Spleen (tissue), 11 donors: Measurements from ENCODE around the gene IGF1R. TPM values are rescaled to one million over a fixed set of nuclear protein-coding genes. Genes with fewer than 3 reads are reported as not detected.

ENCODE experiments used
- DNase-seq: peaks from one replicate; pipeline ENCODE4 v3.0.0-alpha.2; 2020
- H3K27ac ChIP-seq, 8 donors: fragments of 200-600 bp; sonication (generic) in 7 of 8; 1 replicate in 4 of 8; 2 replicates in 4 of 8; pipeline versions ENCODE4 v1.5.0 to v1.8.0; 2016 to 2021; ENCODE audit warnings: inconsistent platforms in 4 of 8, mild to moderate bottlenecking in 4 of 8, moderate library complexity in 1 of 8
- H3K27me3 ChIP-seq, 7 donors: fragments of 200-600 bp; sonication (generic) in 6 of 7; replicated peaks in 1 of 7; 1 replicate in 4 of 7; 2 replicates in 3 of 7; pipeline versions ENCODE4 v1.5.0 to v1.8.0; 2016 to 2021; ENCODE audit warnings: inconsistent platforms in 3 of 7, mild to moderate bottlenecking in 1 of 7
- H3K36me3 ChIP-seq, 6 donors: fragments of 200-600 bp; sonication (generic) in 5 of 6; 1 replicate in 4 of 6; 2 replicates in 2 of 6; pipeline versions ENCODE4 v1.5.0 to v1.8.0; 2016 to 2021; ENCODE audit warnings: inconsistent platforms in 2 of 6
- H3K4me1 ChIP-seq, 6 donors: fragments of 200-600 bp; sonication (generic) in 5 of 6; 1 replicate in 3 of 6; 2 replicates in 3 of 6; pipeline versions ENCODE4 v1.5.0 to v1.8.0; 2016 to 2021; ENCODE audit warnings: inconsistent platforms in 3 of 6
- H3K4me3 ChIP-seq, 8 donors: fragments of 200-600 bp; sonication (generic) in 7 of 8; 1 replicate in 4 of 8; 2 replicates in 4 of 8; pipeline versions ENCODE4 v1.5.0 to v1.8.0; 2016 to 2021; ENCODE audit warnings: inconsistent platforms in 4 of 8, mild to moderate bottlenecking in 4 of 8, moderate library complexity in 2 of 8
- H3K9me3 ChIP-seq, 8 donors: fragments of 200-600 bp; sonication (generic) in 7 of 8; 1 replicate in 4 of 8; 2 replicates in 4 of 8; pipeline versions ENCODE4 v1.5.0 to v1.8.0; 2016 to 2021; ENCODE audit warnings: inconsistent platforms in 4 of 8
- POLR2A ChIP-seq, 3 donors: fragments of 450-650 bp; IDR thresholded peaks; one replicate each; pipeline ENCODE4 v1.5.1; 2017; ENCODE audit warnings: antibody characterized with exemption in 3 of 3, mild to moderate bottlenecking in 1 of 3
- POLR2AphosphoS5 ChIP-seq, 3 donors: sonication (generic); formaldehyde crosslinking; IDR thresholded peaks; one replicate each; pipeline ENCODE4 v1.5.1; 2017; ENCODE audit warnings: antibody characterized with exemption in 3 of 3
- whole genome bisulfite sequencing, 5 donors: extraction: QIAGEN DNeasy Blood & Tissue Kit in 3 of 5; methylation state at CpG; one replicate each; pipeline versions ENCODE4 v1.1.5 to v1.1.7; 2013 to 2018; 5-methylcytosine and 5-hydroxymethylcytosine counted together
- intact Hi-C: fragments of 100-400 bp; cut with DNase I; formaldehyde crosslinking; loops from one replicate; pipeline ENCODE4 v1.15.0; 2023; ENCODE audit warnings: low total_unique reads
- polyA plus RNA-seq, 3 donors: library from polyadenylated mRNA; stranded (reverse); fragments of 200-250 nt; gene quantifications; one replicate each; pipeline ENCODE4 v1.2.1, GENCODE V29; 2013
- total RNA-seq, 7 donors: library from RNA; depleted of rRNA in 3 of 7; stranded (reverse); fragments of >200 nt in 3 of 7; fragmentation: NEBNext Ultra II Directional in 4 of 7; extraction: Animal tissue kit (Norgen Biotek cat#: 25700) in 4 of 7; gene quantifications; one replicate each; pipeline versions ENCODE4 v1.1.0 to v1.2.1, GENCODE V29; 2016 to 2021
- TF ChIP-seq, protein P1 (sequence below), 11 experiments: fragments of 200-600 bp in 7 of 11; fragments of 450-650 bp in 4 of 11; sonication (generic) in 4 of 11; IDR thresholded peaks in 8 of 11; conservative IDR thresholded peaks in 3 of 11; 1 replicate in 7 of 11; 2 replicates in 4 of 11; pipeline versions ENCODE4 v1.4.0 to v1.8.0; 2016 to 2021; ENCODE audit warnings: antibody characterized with exemption in 11 of 11, inconsistent platforms in 4 of 11, mild to moderate bottlenecking in 1 of 11
- donor health status: healthy with polysubstance abuse.
- donor health status: DM: no; HTN: no; CAD: no; lungs with moderate emphysema.
- donor health status: DM: no; HTN: no; CAD: no.
- donor health status: Bipolar disorder and iron deficiency.
- donor health status: healthy.
- donor health status: DM: no; HTN: no; CAD: no.
- donor health status: DM: yes; HTN: yes; CAD: no.

IGF1R gene
- total and polyA plus RNA-seq, 10 donors = 1.1 to 104 (median 53.1) TPM

DNA sequence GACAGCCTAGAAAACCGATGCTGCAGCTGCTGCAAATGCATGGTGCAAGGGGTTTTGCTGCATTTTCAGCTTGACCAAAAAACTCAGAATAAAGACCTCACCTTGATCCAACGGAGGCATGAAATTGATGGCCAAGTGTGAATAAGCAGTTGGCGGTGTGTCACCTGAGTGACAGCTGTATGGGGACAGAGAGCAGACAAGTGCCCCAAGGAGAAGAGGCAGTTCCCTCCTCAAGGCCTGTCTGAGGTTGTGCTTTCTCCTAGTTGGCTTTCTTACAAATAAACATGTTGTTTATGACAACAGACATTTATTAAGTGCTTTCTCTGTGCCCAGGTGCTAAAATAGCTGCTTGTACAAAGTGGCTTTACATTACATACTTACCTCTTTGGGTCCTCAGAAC, 349.0 kb downstream of the IGF1R start:
- Histone ChIP-seq H3K27ac (no peak overlapping the region), H3K4me1 (no peaks in the 10 kb centered on the region), H3K9me3 (peaks cover 0 to 19% (median 3%) of the 10 kb centered on the region in 8 donors), H3K4me3 (no peak overlapping the region), H3K27me3 (peaks cover 0 to 4% (median 0%) of the 10 kb centered on the region in 7 donors), H3K36me3 (no peaks in the 10 kb centered on the region)
- DNase-seq = no peak
- intact Hi-C loops = no loop called here
- TF ChIP-seq, protein P1, sequence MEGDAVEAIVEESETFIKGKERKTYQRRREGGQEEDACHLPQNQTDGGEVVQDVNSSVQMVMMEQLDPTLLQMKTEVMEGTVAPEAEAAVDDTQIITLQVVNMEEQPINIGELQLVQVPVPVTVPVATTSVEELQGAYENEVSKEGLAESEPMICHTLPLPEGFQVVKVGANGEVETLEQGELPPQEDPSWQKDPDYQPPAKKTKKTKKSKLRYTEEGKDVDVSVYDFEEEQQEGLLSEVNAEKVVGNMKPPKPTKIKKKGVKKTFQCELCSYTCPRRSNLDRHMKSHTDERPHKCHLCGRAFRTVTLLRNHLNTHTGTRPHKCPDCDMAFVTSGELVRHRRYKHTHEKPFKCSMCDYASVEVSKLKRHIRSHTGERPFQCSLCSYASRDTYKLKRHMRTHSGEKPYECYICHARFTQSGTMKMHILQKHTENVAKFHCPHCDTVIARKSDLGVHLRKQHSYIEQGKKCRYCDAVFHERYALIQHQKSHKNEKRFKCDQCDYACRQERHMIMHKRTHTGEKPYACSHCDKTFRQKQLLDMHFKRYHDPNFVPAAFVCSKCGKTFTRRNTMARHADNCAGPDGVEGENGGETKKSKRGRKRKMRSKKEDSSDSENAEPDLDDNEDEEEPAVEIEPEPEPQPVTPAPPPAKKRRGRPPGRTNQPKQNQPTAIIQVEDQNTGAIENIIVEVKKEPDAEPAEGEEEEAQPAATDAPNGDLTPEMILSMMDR (IDR thresholded peaks at IDR 0.05 in 8 of 11, conservative IDR thresholded peaks at IDR 0.05 in 3 of 11) = no peak
- WGBS, 5 donors = 77 to 96% (median 90%) methylated on average over 3 of the region's 3 CpGs

DNA sequence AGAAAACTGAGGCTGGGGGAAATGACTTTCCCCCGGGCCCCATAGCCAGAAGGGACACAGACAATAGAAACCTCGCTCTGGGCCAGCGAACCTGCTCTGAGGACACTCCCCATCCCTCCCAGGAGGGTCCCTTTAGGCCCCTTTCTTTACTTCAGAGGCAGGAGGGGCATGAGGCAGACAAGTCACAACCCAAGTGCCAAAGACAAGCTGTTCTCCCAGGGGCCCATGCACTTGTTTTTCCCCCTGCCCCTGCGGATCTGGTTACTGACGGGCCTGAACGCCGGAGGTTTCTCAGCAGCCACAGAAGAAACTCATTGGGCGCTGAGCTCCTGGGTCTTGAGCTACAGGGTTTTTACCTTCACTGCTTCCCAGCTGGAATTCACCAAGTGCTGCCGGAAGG, 349.4 kb downstream of the IGF1R start:
- Histone ChIP-seq H3K27ac (no peak overlapping the region), H3K4me3 (no peak overlapping the region), H3K4me1 (no peaks in the 10 kb centered on the region), H3K9me3 (peaks cover 0 to 19% (median 3%) of the 10 kb centered on the region in 8 donors), H3K36me3 (no peaks in the 10 kb centered on the region), H3K27me3 (peaks cover 0 to 4% (median 0%) of the 10 kb centered on the region in 7 donors)
- 84 to 93% (median 90%) methylated on average over 9 of the region's 9 CpGs for WGBS, 5 donors
- intact Hi-C loops = no loop called here
- TF ChIP-seq, protein P1 (IDR thresholded peaks at IDR 0.05 in 8 of 11, conservative IDR thresholded peaks at IDR 0.05 in 3 of 11) = no peak
- TF ChIP-seq POLR2AphosphoS5 (IDR thresholded peaks at IDR 0.05) (no peak), POLR2A (IDR thresholded peaks at IDR 0.05) (no peak)
- DNase-seq = no peak

DNA sequence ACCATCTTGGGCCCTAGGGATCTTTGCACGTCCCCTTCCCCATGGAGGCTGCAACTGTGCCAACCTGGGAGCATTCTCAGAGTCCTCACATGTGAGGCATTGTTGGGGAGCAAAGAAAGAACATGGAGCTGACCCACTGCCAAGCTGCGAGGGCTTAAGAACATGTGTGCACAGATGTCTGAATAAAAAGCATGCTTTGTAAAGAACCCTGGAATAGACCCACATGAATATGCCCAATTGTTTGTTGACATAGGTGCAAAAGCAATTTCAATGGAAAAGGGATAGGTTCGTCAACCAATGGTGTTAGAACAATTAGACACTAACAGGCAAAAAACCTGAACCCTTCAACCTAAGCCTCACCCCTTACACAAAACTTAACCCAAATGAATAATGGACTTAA, 349.9 kb downstream of the IGF1R start:
- no peak overlapping the region for H3K4me3 ChIP-seq
- no peaks in the 10 kb centered on the region for H3K36me3 ChIP-seq
- DNase-seq = no peak
- WGBS, 5 donors = 86 to 99% (median 89%) methylated on average over 3 of the region's 3 CpGs
- intact Hi-C loops = no loop called here
- peaks cover 0 to 19% (median 3%) of the 10 kb centered on the region in 8 donors for H3K9me3 ChIP-seq
- H3K27me3 ChIP-seq = peaks cover 0 to 4% (median 0%) of the 10 kb centered on the region in 7 donors
- no peak overlapping the region for H3K27ac ChIP-seq
- H3K4me1 ChIP-seq = no peaks in the 10 kb centered on the region
- TF ChIP-seq POLR2AphosphoS5 (IDR thresholded peaks at IDR 0.05) (no peak), POLR2A (IDR thresholded peaks at IDR 0.05) (no peak)
- TF ChIP-seq, protein P1 (IDR thresholded peaks at IDR 0.05 in 8 of 11, conservative IDR thresholded peaks at IDR 0.05 in 3 of 11) = no peak

DNA sequence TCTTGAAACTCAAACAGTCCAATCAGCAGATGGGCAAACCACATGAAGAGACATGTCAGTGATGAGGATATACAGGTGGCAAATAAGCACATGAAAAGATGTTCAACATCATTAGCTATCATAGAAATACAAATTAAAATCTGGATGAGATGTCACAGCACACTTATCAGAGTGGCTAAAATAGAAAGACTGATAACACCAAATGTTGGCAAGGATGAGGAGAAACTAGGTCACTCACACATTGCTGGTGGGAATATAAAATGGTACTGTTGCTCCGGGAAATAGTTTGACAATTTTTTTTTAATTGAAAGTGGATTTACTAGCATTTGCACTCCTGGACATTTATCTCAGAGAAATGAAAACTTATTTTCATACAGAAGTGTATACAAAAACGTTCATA, 350.9 kb downstream of the IGF1R start:
- H3K27me3 ChIP-seq = peaks cover 0 to 4% (median 0%) of the 10 kb centered on the region in 7 donors
- DNase-seq = no peak
- WGBS, 5 donors = 73 to 79% (median 77%) methylated on average over 2 of the region's 2 CpGs
- intact Hi-C loops = no loop called here
- no peak overlapping the region for H3K4me3 ChIP-seq
- TF ChIP-seq, protein P1 (IDR thresholded peaks at IDR 0.05 in 8 of 11, conservative IDR thresholded peaks at IDR 0.05 in 3 of 11) = no peak
- TF ChIP-seq POLR2A (IDR thresholded peaks at IDR 0.05) (no peak), POLR2AphosphoS5 (IDR thresholded peaks at IDR 0.05) (no peak)
- peaks cover 0 to 17% (median 3%) of the 10 kb centered on the region in 8 donors for H3K9me3 ChIP-seq
- no peaks in the 10 kb centered on the region for H3K4me1 ChIP-seq
- H3K36me3 ChIP-seq = no peaks in the 10 kb centered on the region
- no peak overlapping the region for H3K27ac ChIP-seq
